Measurements from ENCODE around the gene CDK13. TPM values are rescaled to one million over a fixed set of nuclear protein-coding genes. Genes with fewer than 3 reads are reported as not detected.
A peak's percentile ranks its signal among the peaks of the same experiment; 100 is the strongest.

CDK13 gene
- total RNA-seq, 1 donor from 2014 or later, result 83.6 TPM

DNA sequence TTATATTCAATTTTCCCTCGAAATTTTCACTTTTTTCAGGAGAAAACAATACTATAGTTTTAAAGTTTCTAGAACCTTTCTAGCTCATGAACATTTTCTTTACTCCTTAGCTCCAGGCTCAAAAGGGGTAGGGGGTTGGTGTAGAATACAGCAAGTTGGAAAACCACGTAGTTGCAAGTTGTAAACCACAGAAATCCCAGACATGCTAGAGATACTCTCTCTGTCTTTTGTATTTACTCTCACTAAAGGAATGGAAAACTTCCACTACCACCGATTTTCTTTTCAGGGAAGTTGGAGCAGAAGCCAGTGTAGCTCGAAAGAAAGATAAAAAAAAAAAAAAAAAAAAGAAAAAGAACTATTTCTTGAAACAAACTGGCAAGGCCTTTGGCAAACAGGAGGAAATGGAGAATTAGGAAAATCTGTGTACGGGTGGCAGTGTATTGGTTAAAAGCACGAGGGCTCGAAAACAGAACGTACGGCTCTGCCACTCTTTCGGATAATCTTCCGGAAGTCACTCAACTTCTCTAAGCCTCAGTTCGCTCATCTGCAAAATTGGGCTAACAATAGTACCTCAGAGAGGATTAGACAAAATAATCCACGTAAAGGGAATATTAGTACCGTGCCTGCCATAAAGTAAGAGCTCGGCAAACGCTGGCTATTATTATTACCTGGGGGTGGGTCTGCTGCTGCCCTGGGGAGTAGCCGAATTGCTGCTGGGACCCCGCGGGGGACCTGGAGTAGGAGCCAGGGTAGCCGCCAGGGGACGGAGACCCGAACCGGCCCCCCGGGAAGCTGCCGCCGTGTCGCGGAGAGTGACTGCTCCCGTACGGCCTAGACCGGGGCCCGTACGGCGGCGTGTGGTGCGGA, 183.7 kb downstream of the CDK13 start:
- intact Hi-C loops (cut with micrococcal nuclease), result loop anchor here (1.0 to 10.0 kb wide), 9 partner anchors 184 to 1959 kb away; partner anchors contain the start of genes INHBA, RALA, STARD3NL and VPS41
- DNase-seq (no peak), ATAC-seq (ENCODE audit: low read depth) (peak; percentile 59)
- ChIA-PET CTCF (interaction anchor here (1.0 to 1.7 kb wide), 7 partner anchors 9 to 1571 kb away, joined by 3 to 6 read pairs (median 3); no protein-coding TSS in a partner anchor), POLR2A (interaction anchor here (0.6 to 2.9 kb wide), 10 partner anchors 16 to 1227 kb away, joined by 3 to 26 read pairs (median 4); partner anchors contain the start of gene CDK13)
- Mint-ChIP-seq H3K27ac (peak overlapping the region; percentile 97), H3K4me1 (peaks cover 44% of the 10 kb centered on the region), H3K36me3 (ENCODE audit: low read depth) (peaks cover 9% of the 10 kb centered on the region), H3K27me3 (no peaks in the 10 kb centered on the region), H3K4me3 (peak overlapping the region; percentile 97), H3K9me3 (peaks cover 5% of the 10 kb centered on the region)
- TF ChIP-seq, protein P1, sequence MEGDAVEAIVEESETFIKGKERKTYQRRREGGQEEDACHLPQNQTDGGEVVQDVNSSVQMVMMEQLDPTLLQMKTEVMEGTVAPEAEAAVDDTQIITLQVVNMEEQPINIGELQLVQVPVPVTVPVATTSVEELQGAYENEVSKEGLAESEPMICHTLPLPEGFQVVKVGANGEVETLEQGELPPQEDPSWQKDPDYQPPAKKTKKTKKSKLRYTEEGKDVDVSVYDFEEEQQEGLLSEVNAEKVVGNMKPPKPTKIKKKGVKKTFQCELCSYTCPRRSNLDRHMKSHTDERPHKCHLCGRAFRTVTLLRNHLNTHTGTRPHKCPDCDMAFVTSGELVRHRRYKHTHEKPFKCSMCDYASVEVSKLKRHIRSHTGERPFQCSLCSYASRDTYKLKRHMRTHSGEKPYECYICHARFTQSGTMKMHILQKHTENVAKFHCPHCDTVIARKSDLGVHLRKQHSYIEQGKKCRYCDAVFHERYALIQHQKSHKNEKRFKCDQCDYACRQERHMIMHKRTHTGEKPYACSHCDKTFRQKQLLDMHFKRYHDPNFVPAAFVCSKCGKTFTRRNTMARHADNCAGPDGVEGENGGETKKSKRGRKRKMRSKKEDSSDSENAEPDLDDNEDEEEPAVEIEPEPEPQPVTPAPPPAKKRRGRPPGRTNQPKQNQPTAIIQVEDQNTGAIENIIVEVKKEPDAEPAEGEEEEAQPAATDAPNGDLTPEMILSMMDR (IDR thresholded peaks at IDR 0.05), result no peak

DNA sequence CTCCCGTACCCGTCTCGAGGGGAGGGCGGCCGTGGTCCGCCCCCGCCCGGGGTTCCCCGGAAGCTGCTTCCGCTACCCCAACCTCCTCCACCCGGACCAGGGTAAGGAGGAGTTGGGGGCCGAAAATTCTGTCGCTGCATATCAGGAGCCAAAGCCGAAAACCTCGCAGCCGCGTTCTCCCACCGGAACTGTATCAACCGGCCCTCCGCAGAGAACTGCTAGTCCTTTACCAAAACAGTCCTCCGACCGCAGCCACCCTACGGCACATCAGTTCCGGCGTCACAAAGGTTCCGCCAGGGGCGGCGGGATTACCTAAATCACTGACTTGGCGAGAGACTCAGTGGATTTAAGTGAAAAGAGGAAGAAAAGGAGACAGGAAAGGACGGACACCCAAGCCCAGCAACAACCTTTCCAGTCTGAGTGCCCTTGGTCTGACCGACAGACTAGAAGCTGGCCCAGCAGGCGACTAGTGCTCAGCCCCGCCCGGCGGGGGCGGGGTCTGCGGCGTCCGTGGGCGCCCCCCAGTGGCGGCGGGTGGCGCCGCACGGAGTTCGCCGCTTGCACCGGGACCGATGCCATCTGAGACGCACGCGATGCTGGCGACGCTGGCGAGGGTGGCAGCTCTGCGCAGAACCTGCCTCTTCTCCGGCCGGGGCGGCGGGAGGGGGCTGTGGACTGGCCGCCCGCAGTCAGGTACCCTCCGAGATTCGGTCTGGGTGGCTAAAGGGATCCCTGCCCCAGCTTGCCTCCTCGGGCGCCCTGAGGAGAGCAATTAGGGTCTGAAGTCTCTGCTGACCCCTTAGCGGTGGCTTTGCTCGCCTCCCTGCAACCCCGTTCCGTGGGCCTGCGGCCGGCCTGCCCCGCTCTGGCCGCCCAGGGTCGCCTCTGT, 184.6 kb downstream of the CDK13 start, which contains the start of the genes MPLKIP and SUGCT:
TSS of gene MPLKIP (minus strand) at position 195 of the 889 bp plus-strand sequence. CDS start at position 140, 55 bp downstream.
TSS of gene SUGCT (plus strand) at position 578 of the 889 bp plus-strand sequence.
- POLR2A ChIA-PET, result interaction anchor here (0.6 to 2.9 kb wide), 8 partner anchors 66 to 510 kb away, joined by 3 to 26 read pairs (median 4); partner anchors contain the start of gene CDK13
- H3K4me3 Mint-ChIP-seq, result peak within 1 kb of the TSS; percentile 97
- CTCF ChIA-PET, result interaction anchor here (0.5 to 1.7 kb wide), 11 partner anchors 10 to 1570 kb away, joined by 3 to 6 read pairs (median 3); partner anchors contain the start of gene CDK13
- H3K4me1 Mint-ChIP-seq, result peaks cover 35% of the 10 kb centered on the region
- H3K36me3 Mint-ChIP-seq (ENCODE audit: low read depth), result peaks cover 9% of the 10 kb centered on the region
- TF ChIP-seq, protein P1 (IDR thresholded peaks at IDR 0.05), result no peak
- peak; percentile 91 for DNase-seq
- ATAC-seq (ENCODE audit: low read depth), result peak; percentile 90
- H3K27ac Mint-ChIP-seq, result peak within 1 kb of the TSS; percentile 97
- intact Hi-C loops (cut with micrococcal nuclease), result loop anchor here (1.0 to 10.0 kb wide), 9 partner anchors 185 to 1960 kb away; partner anchors contain the start of genes INHBA, RALA, STARD3NL and VPS41
- peaks cover 5% of the 10 kb centered on the region for H3K9me3 Mint-ChIP-seq
- no peaks in the 10 kb centered on the region for H3K27me3 Mint-ChIP-seq

GRCh38 chr7:40135317-40135610, 185.2 kb downstream of the CDK13 start:
- H3K9me3 Mint-ChIP-seq, result peaks cover 5% of the 10 kb centered on the region
- H3K36me3 Mint-ChIP-seq (ENCODE audit: low read depth), result peaks cover 9% of the 10 kb centered on the region
- H3K27ac Mint-ChIP-seq, result peak overlapping the region; percentile 59
- CTCF ChIA-PET, result interaction anchor here (0.8 to 1.7 kb wide), 9 partner anchors 10 to 1570 kb away, joined by 3 to 6 read pairs (median 3); partner anchors contain the start of gene CDK13
- DNase-seq (no peak), ATAC-seq (ENCODE audit: low read depth) (no peak)
- POLR2A ChIA-PET, result interaction anchor here (0.7 to 2.9 kb wide), 5 partner anchors 186 to 511 kb away, joined by 3 to 26 read pairs (median 4); partner anchors contain the start of gene CDK13
- peaks cover 32% of the 10 kb centered on the region for H3K4me1 Mint-ChIP-seq
- intact Hi-C loops (cut with micrococcal nuclease), result loop anchor here (10.0 kb wide), 2 partner anchors 1570 to 1960 kb away; partner anchors contain the start of genes INHBA and STARD3NL
- no peaks in the 10 kb centered on the region for H3K27me3 Mint-ChIP-seq
- TF ChIP-seq, protein P1 (IDR thresholded peaks at IDR 0.05), result no peak
- peak overlapping the region; percentile 97 for H3K4me3 Mint-ChIP-seq

- no peak for ATAC-seq (ENCODE audit: low read depth)
- no peak for DNase-seq
- Mint-ChIP-seq H3K4me3 (no peak overlapping the region), H3K36me3 (ENCODE audit: low read depth) (peaks cover 5% of the 10 kb centered on the region), H3K27me3 (no peaks in the 10 kb centered on the region), H3K27ac (no peak overlapping the region), H3K9me3 (peaks cover 5% of the 10 kb centered on the region), H3K4me1 (peaks cover 17% of the 10 kb centered on the region)
- intact Hi-C loops (cut with micrococcal nuclease), result loop anchor here (10.0 kb wide), 2 partner anchors 1567 to 1963 kb away; partner anchors contain the start of genes INHBA and STARD3NL
- POLR2A ChIA-PET, result no interaction called here
- CTCF ChIA-PET, result no interaction called here
- TF ChIP-seq, protein P1 (IDR thresholded peaks at IDR 0.05), result no peak
Measured at GRCh38 chr7:40137563-40137962, 187.5 kb downstream of the CDK13 start.

All from activated B cell treated with CpG ODN at 0.5 μM for 24 hours (primary cell).